Liver (tissue), 9 donors: ENCODE measurements around the gene FLNB. TPM values are rescaled to one million over a fixed set of nuclear protein-coding genes. Genes with fewer than 3 reads are reported as not detected.

Source experiments
- DNase-seq: peaks from one replicate; pipeline ENCODE4 v3.0.0-alpha.2; 2017; ENCODE audit warnings: low spot score
- H3K27ac ChIP-seq, 2 donors: one replicate each; pipeline ENCODE4 v1.7.0; 2013; ENCODE audit warnings: inconsistent platforms in 2 of 2, low read length in 2 of 2, control low read depth in 1 of 2, low read depth in 1 of 2, mild to moderate bottlenecking in 1 of 2
- H3K27me3 ChIP-seq, 4 donors: one replicate each; pipeline versions ENCODE4 v1.6.1 to v1.7.0; 2013; ENCODE audit warnings: low read length in 3 of 4, inconsistent platforms in 1 of 4, mild to moderate bottlenecking in 1 of 4, moderate library complexity in 1 of 4; ENCODE audit not compliant: control insufficient read depth in 4 of 4, insufficient read depth in 4 of 4
- H3K36me3 ChIP-seq, 4 donors: one replicate each; pipeline versions ENCODE4 v1.6.1 to v1.7.0; 2013; ENCODE audit warnings: low read length in 3 of 4, mild to moderate bottlenecking in 3 of 4, low read depth in 1 of 4, moderate library complexity in 1 of 4; ENCODE audit not compliant: control insufficient read depth in 4 of 4, insufficient read depth in 3 of 4
- H3K4me1 ChIP-seq, 4 donors: one replicate each; pipeline versions ENCODE4 v1.6.1 to v1.7.0; 2013; ENCODE audit warnings: low read length in 3 of 4, mild to moderate bottlenecking in 3 of 4, moderate library complexity in 1 of 4; ENCODE audit not compliant: control insufficient read depth in 4 of 4, insufficient read depth in 4 of 4
- H3K4me3 ChIP-seq, 3 donors: one replicate each; pipeline versions ENCODE4 v1.6.1 to v1.7.0; 2013; ENCODE audit warnings: low read length in 3 of 3, control low read depth in 1 of 3, low read depth in 1 of 3, mild to moderate bottlenecking in 1 of 3
- H3K9ac ChIP-seq, 2 donors: one replicate each; pipeline ENCODE4 v1.7.0; 2013; ENCODE audit warnings: low read length in 2 of 2, mild to moderate bottlenecking in 2 of 2, moderate library complexity in 2 of 2, control low read depth in 1 of 2, low read depth in 1 of 2
- H3K9me3 ChIP-seq, 4 donors: one replicate each; pipeline versions ENCODE4 v1.6.1 to v1.7.0; 2013; ENCODE audit warnings: low read length in 3 of 4; ENCODE audit not compliant: control insufficient read depth in 4 of 4
- EGR1 ChIP-seq, 2 donors: IDR thresholded peaks; 2 replicates each; pipeline ENCODE4 v1.6.1; 2016 to 2018; ENCODE audit warnings: antibody characterized with exemption in 2 of 2, low read depth in 2 of 2
- FOXA1 ChIP-seq: IDR thresholded peaks from 2 replicates; pipeline ENCODE4 v1.6.1; 2016; ENCODE audit warnings: antibody characterized with exemption
- FOXA2 ChIP-seq: IDR thresholded peaks from 2 replicates; pipeline ENCODE4 v1.6.1; 2016; ENCODE audit warnings: antibody characterized with exemption
- GABPA ChIP-seq, 2 donors: IDR thresholded peaks in 1 of 2; conservative IDR thresholded peaks in 1 of 2; 2 replicates each; pipeline ENCODE4 v1.6.1; 2016; ENCODE audit warnings: antibody characterized with exemption in 2 of 2, mild to moderate bottlenecking in 1 of 2, moderate library complexity in 1 of 2
- HNF4A ChIP-seq, 2 donors: conservative IDR thresholded peaks; 2 replicates each; pipeline ENCODE4 v1.6.1; 2016; ENCODE audit warnings: antibody characterized with exemption in 2 of 2, mild to moderate bottlenecking in 2 of 2
- HNF4G ChIP-seq: IDR thresholded peaks from 2 replicates; pipeline ENCODE4 v1.6.1; 2016; ENCODE audit warnings: antibody characterized with exemption
- JUND ChIP-seq, 2 donors: IDR thresholded peaks; 2 replicates each; pipeline ENCODE4 v1.6.1; 2016; ENCODE audit warnings: antibody characterized with exemption in 2 of 2
- NR2F2 ChIP-seq: IDR thresholded peaks from 2 replicates; pipeline ENCODE4 v1.6.1; 2016; ENCODE audit warnings: antibody characterized with exemption
- RAD21 ChIP-seq, 2 donors: IDR thresholded peaks; 2 replicates each; pipeline ENCODE4 v1.6.1; 2016; ENCODE audit warnings: antibody characterized with exemption in 2 of 2, mild to moderate bottlenecking in 2 of 2
- RXRA ChIP-seq, 2 donors: IDR thresholded peaks; 2 replicates each; pipeline ENCODE4 v1.6.1; 2017 to 2018; ENCODE audit warnings: antibody characterized with exemption in 2 of 2, mild to moderate bottlenecking in 1 of 2
- SP1 ChIP-seq: IDR thresholded peaks from 2 replicates; pipeline ENCODE4 v1.6.1; 2018; ENCODE audit warnings: antibody characterized with exemption, mild to moderate bottlenecking
- YY1 ChIP-seq: IDR thresholded peaks from 2 replicates; pipeline ENCODE4 v1.6.1; 2016; ENCODE audit warnings: antibody characterized with exemption, mild to moderate bottlenecking
- WGBS: extraction: QIAGEN DNeasy Blood & Tissue Kit; methylation state at CpG from one replicate; pipeline ENCODE4 v1.1.7; 2013; 5-methylcytosine and 5-hydroxymethylcytosine counted together
- polyA plus RNA-seq, 2 donors: library from polyadenylated mRNA; stranded (reverse) in 1 of 2; unstranded in 1 of 2; fragments of 200-250 nt in 1 of 2; fragments of >200 nt in 1 of 2; fragmentation: Nextera tagmentation in 1 of 2; extraction: Ambion mirVana in 1 of 2; gene quantifications; one replicate each; pipeline versions ENCODE4 v1.2.1 to v1.2.3, GENCODE V29; 2013 to 2015
- total RNA-seq, 2 donors: library from RNA; depleted of rRNA; stranded (reverse); fragments of >200 nt; gene quantifications; one replicate each; pipeline ENCODE4 v1.2.3, GENCODE V29; 2014
- TF ChIP-seq, protein P1 (sequence below): IDR thresholded peaks from 2 replicates; pipeline ENCODE4 v1.6.1; 2016; ENCODE audit warnings: antibody characterized with exemption, mild to moderate bottlenecking
- TF ChIP-seq, protein P2 (sequence below): IDR thresholded peaks from 2 replicates; pipeline ENCODE4 v1.6.1; 2016; ENCODE audit warnings: antibody characterized with exemption
- TF ChIP-seq, protein P3 (sequence below): IDR thresholded peaks from 2 replicates; pipeline ENCODE4 v1.6.1; 2016; ENCODE audit warnings: antibody characterized with exemption
- TF ChIP-seq, protein P4 (sequence below): fragments of 150-350 bp; IDR thresholded peaks from 2 replicates; pipeline ENCODE4 v1.5.1; 2017; ENCODE audit warnings: improper control_type of control experiment, low read depth, low read length; ENCODE audit not compliant: missing input control
- donor health status: healthy.
- donor health status: healthy.
- donor health status: healthy.
- donor health status: healthy.
- donor health status: healthy.

The FLNB gene
- total and polyA plus RNA-seq, 4 donors: 22.9 to 124 (median 44.3) TPM

DNA sequence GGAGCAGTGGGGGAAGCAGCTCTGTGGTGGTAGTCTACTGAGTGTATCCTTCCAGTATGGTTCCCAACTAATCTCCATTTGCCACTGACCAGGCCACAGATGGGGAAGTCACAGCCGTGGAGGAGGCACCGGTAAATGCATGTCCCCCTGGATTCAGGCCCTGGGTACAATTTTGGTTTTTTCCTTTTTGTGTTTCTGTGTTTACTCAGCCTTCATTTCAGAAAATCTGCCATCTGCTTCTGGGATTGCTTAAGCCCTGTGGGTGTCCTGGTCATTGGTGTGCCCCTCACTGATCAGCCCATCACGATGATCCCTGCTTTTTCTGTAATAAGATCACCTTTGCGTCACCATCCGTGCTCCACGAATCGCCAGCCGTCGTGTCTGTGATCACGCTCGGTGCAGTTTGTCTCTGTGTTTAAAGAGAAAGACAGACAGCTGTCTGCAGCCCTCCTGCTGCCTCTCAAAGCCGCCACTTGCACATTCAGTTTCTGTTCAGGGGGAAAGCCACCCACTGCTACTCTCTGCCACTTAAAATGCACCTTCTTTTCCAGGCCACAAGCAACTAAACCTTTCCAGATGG lies 133.6 kb downstream of the FLNB start:
- no peak overlapping the region for H3K27ac ChIP-seq
- no peaks in the 10 kb centered on the region for H3K9me3 ChIP-seq
- 94% methylated on average over 12 of the region's 12 CpGs for WGBS
- no peak overlapping the region for H3K4me3 ChIP-seq
- H3K9ac ChIP-seq: no peak overlapping the region
- H3K4me1 ChIP-seq: peaks cover 6 to 25% (median 20%) of the 10 kb centered on the region in 4 donors
- H3K27me3 ChIP-seq: no peaks in the 10 kb centered on the region
- DNase-seq: no peak
- peaks cover 0 to 62% (median 52%) of the 10 kb centered on the region in 4 donors for H3K36me3 ChIP-seq
- TF ChIP-seq GABPA (IDR thresholded peaks at IDR 0.05 in 1 of 2, conservative IDR thresholded peaks at IDR 0.05 in 1 of 2) (no peak), RXRA (IDR thresholded peaks at IDR 0.05) (no peak), FOXA1 (no peak), HNF4A (conservative IDR thresholded peaks at IDR 0.05) (no peak), YY1 (no peak)
- TF ChIP-seq, protein P1, sequence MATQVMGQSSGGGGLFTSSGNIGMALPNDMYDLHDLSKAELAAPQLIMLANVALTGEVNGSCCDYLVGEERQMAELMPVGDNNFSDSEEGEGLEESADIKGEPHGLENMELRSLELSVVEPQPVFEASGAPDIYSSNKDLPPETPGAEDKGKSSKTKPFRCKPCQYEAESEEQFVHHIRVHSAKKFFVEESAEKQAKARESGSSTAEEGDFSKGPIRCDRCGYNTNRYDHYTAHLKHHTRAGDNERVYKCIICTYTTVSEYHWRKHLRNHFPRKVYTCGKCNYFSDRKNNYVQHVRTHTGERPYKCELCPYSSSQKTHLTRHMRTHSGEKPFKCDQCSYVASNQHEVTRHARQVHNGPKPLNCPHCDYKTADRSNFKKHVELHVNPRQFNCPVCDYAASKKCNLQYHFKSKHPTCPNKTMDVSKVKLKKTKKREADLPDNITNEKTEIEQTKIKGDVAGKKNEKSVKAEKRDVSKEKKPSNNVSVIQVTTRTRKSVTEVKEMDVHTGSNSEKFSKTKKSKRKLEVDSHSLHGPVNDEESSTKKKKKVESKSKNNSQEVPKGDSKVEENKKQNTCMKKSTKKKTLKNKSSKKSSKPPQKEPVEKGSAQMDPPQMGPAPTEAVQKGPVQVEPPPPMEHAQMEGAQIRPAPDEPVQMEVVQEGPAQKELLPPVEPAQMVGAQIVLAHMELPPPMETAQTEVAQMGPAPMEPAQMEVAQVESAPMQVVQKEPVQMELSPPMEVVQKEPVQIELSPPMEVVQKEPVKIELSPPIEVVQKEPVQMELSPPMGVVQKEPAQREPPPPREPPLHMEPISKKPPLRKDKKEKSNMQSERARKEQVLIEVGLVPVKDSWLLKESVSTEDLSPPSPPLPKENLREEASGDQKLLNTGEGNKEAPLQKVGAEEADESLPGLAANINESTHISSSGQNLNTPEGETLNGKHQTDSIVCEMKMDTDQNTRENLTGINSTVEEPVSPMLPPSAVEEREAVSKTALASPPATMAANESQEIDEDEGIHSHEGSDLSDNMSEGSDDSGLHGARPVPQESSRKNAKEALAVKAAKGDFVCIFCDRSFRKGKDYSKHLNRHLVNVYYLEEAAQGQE: no peak
- TF ChIP-seq, protein P2, sequence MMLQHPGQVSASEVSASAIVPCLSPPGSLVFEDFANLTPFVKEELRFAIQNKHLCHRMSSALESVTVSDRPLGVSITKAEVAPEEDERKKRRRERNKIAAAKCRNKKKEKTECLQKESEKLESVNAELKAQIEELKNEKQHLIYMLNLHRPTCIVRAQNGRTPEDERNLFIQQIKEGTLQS: no peak
- TF ChIP-seq, protein P3, sequence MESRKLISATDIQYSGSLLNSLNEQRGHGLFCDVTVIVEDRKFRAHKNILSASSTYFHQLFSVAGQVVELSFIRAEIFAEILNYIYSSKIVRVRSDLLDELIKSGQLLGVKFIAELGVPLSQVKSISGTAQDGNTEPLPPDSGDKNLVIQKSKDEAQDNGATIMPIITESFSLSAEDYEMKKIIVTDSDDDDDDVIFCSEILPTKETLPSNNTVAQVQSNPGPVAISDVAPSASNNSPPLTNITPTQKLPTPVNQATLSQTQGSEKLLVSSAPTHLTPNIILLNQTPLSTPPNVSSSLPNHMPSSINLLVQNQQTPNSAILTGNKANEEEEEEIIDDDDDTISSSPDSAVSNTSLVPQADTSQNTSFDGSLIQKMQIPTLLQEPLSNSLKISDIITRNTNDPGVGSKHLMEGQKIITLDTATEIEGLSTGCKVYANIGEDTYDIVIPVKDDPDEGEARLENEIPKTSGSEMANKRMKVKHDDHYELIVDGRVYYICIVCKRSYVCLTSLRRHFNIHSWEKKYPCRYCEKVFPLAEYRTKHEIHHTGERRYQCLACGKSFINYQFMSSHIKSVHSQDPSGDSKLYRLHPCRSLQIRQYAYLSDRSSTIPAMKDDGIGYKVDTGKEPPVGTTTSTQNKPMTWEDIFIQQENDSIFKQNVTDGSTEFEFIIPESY: no peak

DNA sequence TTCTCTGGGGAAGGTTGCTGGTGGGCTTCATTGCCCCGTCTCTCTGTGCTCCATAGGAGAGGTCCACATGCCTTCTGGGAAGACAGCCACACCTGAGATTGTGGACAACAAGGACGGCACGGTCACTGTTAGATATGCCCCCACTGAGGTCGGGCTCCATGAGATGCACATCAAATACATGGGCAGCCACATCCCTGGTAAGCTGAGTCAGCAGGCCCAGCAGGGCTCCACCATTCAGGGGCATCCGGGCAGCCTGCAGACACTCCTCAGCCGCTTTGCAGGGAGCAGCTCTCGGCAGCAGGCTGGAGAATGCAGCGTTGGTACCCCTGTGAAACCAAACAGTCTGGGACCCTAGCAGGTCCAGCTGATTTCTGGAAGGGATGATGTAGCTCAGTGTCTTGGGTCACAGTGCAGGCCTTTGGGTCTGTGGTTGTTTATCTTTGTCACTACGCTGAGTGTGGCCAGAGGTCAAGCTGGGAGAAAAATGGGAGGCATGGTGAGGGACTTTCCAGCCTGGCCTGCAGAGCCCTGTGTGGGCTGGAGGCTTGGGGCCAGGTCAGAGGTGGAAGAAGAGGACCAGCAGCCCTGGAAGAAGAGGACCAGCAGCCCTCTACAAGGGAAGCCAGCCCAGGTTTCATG lies 135.3 kb downstream of the FLNB start:
- H3K36me3 ChIP-seq: peaks cover 1 to 61% (median 48%) of the 10 kb centered on the region in 4 donors

More for the DNA sequence above, 135.3 kb downstream of the FLNB start:
- H3K9ac ChIP-seq: no peak overlapping the region
- no peak for DNase-seq
- H3K4me1 ChIP-seq: peaks cover 6 to 26% (median 20%) of the 10 kb centered on the region in 4 donors
- H3K9me3 ChIP-seq: no peaks in the 10 kb centered on the region
- 63% methylated on average over 9 of the region's 9 CpGs for WGBS
- H3K4me3 ChIP-seq: no peak overlapping the region
- peak overlapping the region; percentile 78 to 85 for H3K27ac ChIP-seq
- no peaks in the 10 kb centered on the region for H3K27me3 ChIP-seq
- TF ChIP-seq HNF4G (peak; percentile 19), SP1 (peak; percentile 79), YY1 (peak; percentile 75), NR2F2 (peak; percentile 83), RXRA (IDR thresholded peaks at IDR 0.05) (peak; percentile 86 to 94), RAD21 (IDR thresholded peaks at IDR 0.05) (peak; percentile 50 to 65), FOXA1 (peak; percentile 69), GABPA (IDR thresholded peaks at IDR 0.05 in 1 of 2, conservative IDR thresholded peaks at IDR 0.05 in 1 of 2) (no peak), HNF4A (conservative IDR thresholded peaks at IDR 0.05) (peak; percentile 70 to 83), EGR1 (IDR thresholded peaks at IDR 0.05; ENCODE audit: low read depth in 2 of 2) (no peak), FOXA2 (peak; percentile 84), JUND (IDR thresholded peaks at IDR 0.05) (peak in 1 of 2 donors; percentile 38)
- TF ChIP-seq, protein P2: no peak
- TF ChIP-seq, protein P1: peak; percentile 24
- TF ChIP-seq, protein P4, sequence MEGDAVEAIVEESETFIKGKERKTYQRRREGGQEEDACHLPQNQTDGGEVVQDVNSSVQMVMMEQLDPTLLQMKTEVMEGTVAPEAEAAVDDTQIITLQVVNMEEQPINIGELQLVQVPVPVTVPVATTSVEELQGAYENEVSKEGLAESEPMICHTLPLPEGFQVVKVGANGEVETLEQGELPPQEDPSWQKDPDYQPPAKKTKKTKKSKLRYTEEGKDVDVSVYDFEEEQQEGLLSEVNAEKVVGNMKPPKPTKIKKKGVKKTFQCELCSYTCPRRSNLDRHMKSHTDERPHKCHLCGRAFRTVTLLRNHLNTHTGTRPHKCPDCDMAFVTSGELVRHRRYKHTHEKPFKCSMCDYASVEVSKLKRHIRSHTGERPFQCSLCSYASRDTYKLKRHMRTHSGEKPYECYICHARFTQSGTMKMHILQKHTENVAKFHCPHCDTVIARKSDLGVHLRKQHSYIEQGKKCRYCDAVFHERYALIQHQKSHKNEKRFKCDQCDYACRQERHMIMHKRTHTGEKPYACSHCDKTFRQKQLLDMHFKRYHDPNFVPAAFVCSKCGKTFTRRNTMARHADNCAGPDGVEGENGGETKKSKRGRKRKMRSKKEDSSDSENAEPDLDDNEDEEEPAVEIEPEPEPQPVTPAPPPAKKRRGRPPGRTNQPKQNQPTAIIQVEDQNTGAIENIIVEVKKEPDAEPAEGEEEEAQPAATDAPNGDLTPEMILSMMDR: no peak
